Adipose tissue (tissue), 3 donors: ENCODE results near the gene DSCAM. TPM values are rescaled to one million over a fixed set of nuclear protein-coding genes. Genes with fewer than 3 reads are reported as not detected.

Experiments used
- H3K27ac ChIP-seq: one replicate; pipeline ENCODE4 v1.5.1; 2013; ENCODE audit warnings: low read depth, low read length
- WGBS, 3 donors: extraction: QIAGEN DNeasy Blood & Tissue Kit; methylation state at CpG; one replicate each; pipeline ENCODE4 v1.1.7; 2013; 5-methylcytosine and 5-hydroxymethylcytosine counted together
- polyA plus RNA-seq, 3 donors: library from polyadenylated mRNA; stranded (reverse); fragments of 200-250 nt; gene quantifications; one replicate each; pipeline ENCODE4 v1.2.3, GENCODE V29; 2013
- donor health status: healthy with polysubstance abuse.
- donor health status: Bipolar disorder and iron deficiency.
- donor health status: healthy.

Gene DSCAM
- polyA plus RNA-seq, 3 donors: 0.08 TPM; not detected in 2

DNA sequence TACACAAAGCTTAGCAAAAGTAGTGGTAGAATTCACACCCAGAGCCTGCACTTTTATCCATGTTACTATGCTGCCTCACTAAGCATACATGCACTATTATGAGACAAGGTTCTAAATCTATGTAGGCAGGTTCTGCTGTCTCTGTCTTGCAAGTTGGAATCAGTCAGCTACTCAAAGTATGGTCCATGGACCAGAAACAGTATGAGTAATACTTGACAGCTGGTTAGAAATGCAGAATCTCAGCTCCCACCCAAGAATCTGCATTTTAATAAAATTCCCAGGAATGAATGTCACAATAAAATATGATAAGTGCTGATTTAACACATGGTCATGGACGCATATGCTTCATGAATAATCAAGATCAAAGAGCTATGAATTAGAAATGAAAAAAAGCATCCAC is 50.5 kb downstream of the DSCAM start:
- H3K27ac ChIP-seq: no peak overlapping the region
- 29 to 66% (median 58%) methylated on average over 1 of the region's 1 CpG for WGBS, 3 donors

DNA sequence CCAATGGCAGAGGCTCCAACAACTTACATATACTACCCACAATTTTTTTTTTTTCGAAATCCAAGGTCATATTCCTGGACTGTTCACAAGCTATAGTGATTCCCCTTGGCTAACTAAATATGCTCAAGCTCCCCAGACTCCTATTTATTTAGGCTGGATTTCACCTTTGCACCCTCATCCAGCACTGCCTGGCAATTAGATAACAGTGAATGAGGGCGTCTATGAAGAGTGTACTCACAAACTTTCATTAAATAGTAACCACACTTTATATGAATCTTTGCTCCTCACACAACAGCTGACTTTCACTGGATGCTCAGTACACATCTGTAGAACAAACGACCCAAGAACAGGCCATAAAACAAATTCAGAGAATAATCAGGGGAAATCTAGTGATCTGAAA is 51.6 kb downstream of the DSCAM start:
- WGBS, 3 donors: 37 to 68% (median 61%) methylated on average over 3 of the region's 3 CpGs
- no peak overlapping the region for H3K27ac ChIP-seq

DNA sequence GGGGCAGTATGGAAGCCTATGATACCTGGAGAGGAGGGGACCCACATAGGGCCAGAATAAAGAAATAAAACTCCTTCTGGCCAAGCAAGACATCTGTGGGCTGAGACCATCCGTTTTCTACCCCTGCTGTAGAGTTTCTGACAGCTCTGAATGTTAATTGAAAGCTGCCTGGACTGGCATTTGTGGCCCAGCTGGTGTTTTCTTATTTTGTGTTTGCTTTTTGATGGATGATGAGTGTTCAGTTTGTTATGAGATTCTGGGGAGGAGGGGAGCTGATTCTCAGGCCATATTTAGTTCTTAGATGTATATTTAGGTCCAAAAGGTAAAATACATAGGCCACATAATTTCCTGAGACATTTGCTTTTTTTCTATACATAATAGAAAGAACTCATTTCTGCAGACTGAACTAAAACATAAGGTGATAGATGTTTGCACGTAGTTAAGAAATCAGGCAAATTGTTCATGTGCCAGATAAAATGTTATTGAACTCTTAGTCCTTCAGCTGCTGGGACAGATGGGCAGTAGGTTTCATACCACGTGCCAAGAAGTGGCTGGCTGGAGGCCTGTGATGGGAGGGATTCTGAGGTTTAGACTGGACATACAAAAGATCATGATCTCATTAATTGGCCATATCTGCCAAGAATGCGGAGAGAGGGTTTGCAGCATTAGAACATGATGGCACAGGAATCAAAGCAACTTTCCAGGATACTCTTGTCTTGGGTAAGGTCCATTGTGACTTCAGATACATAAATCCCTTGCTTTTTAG is 54.1 kb downstream of the DSCAM start:
- H3K27ac ChIP-seq: no peak overlapping the region

DNA sequence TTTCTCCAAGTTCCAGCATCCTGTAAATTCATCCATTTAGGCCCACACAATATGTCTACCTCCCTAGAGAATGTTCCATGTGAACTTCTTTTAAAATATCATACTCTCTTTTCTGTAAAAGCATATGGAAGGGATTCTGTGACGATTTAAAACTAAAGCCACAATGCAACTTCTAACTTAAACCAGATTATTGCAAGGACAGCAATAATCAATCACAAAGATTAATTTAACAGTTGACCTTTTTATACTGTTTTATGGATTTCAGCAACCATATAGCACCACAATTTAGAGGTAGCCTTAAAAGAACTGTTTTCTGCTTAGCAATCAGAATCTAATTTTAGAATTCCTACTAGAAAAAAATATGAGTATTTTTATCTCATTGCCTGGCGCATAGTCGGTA is 58.3 kb downstream of the DSCAM start:
- no peak overlapping the region for H3K27ac ChIP-seq
- WGBS, 3 donors: 69 to 79% (median 70%) methylated on average over 3 of the region's 3 CpGs

More for the DNA sequence above, 54.1 kb downstream of the DSCAM start:
- 48 to 52% (median 52%) methylated on average over 4 of the region's 4 CpGs for WGBS, 3 donors

GRCh38 chr21:40783404-40783803 is 63.6 kb downstream of the DSCAM start:
- WGBS, 3 donors: 78 to 85% (median 80%) methylated on average over 6 of the region's 6 CpGs
- H3K27ac ChIP-seq: no peak overlapping the region

- no peak overlapping the region for H3K27ac ChIP-seq
- WGBS, 3 donors: 50 to 78% (median 70%) methylated on average over 5 of the region's 5 CpGs
Observed at GRCh38 chr21:40770435-40771055, 76.4 kb downstream of the DSCAM start.

GRCh38 chr21:40769231-40769630 is 77.7 kb downstream of the DSCAM start:
- WGBS, 3 donors: 87 to 100% (median 94%) methylated on average over 1 of the region's 1 CpG
- no peak overlapping the region for H3K27ac ChIP-seq

DNA sequence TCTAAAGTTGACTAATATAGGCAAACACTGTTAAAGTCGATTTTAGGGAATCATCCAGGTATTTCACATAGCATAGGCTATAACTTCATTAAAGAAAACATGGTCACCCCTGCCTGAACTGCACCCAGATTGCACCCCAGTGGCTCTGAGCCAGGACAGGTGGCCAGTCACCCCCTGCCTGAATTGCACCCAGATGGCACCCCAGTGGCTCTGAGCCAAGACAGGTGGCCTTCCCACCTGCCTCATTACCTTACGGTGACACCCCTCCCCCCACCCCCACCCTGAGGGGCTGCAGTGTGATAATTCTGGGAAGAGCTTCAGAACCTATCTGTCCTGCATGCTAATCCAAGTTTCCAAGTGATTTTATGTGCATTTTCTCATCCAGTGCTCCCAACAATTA is 78.9 kb downstream of the DSCAM start:
- WGBS, 3 donors: 61 to 78% (median 61%) methylated on average over 2 of the region's 2 CpGs
- H3K27ac ChIP-seq: no peak overlapping the region

GRCh38 chr21:40766381-40766780 is 80.6 kb downstream of the DSCAM start:
- no peak overlapping the region for H3K27ac ChIP-seq
- WGBS, 3 donors: 75 to 95% (median 90%) methylated on average over 1 of the region's 1 CpG

- no peak overlapping the region for H3K27ac ChIP-seq
- WGBS, 3 donors: 32 to 52% (median 37%) methylated on average over 12 of the region's 12 CpGs
Observed at GRCh38 chr21:40765811-40766210, 81.1 kb downstream of the DSCAM start.

DNA sequence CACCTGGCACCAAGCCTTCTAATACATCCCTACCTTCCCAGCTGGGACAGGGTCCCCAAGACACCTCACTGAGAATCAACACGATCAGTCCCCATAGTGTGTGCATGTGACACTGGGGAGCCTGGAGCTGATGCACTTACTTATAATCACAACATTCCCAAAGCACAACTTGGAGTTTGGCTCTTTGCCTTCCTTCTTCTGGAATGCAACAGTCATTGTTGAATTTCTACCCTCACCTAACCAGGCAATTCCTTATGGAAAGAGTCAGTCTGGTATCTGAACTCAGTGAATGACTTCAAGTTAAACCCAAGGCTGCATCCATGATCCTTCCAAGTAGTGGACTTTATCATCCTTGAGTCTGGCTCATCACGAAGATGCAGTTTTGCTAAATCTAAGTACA is 86.1 kb downstream of the DSCAM start:
- 61 to 81% (median 63%) methylated on average over 2 of the region's 2 CpGs for WGBS, 3 donors
- H3K27ac ChIP-seq: no peak overlapping the region

- 66 to 73% (median 69%) methylated on average over 2 of the region's 2 CpGs for WGBS, 3 donors
- no peak overlapping the region for H3K27ac ChIP-seq
Observed at GRCh38 chr21:40759061-40759460, 87.9 kb downstream of the DSCAM start.

GRCh38 chr21:40757366-40757765 is 89.6 kb downstream of the DSCAM start:
- H3K27ac ChIP-seq: no peak overlapping the region
- WGBS, 3 donors: 66 to 75% (median 72%) methylated on average over 3 of the region's 3 CpGs

- 43 to 58% (median 51%) methylated on average over 5 of the region's 5 CpGs for WGBS, 3 donors
- no peak overlapping the region for H3K27ac ChIP-seq
Observed at GRCh38 chr21:40754466-40754865, 92.5 kb downstream of the DSCAM start.

DNA sequence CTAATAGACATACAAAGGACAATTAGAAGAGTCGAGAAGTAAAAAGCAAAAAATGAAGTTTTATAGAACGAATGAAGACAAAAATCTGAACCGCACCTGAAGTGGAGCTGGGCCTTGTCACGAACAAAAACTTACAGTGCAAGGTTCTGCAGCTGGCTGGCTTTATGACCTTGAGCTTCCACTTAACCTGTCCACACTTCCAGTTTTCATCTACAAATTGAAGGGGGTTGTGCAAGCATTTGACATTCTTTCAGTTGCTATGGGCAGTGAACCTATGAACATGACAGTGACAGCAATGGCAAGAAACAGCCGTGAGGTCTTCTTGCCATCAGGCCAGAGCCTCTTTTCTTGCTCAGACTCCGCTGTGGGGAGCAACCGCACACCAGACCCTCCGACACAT is 93.2 kb downstream of the DSCAM start:
- WGBS, 3 donors: 73 to 90% (median 88%) methylated on average over 8 of the region's 8 CpGs
- no peak overlapping the region for H3K27ac ChIP-seq

- H3K27ac ChIP-seq: no peak overlapping the region
- 16 to 22% (median 17%) methylated on average over 2 of the region's 2 CpGs for WGBS, 3 donors
Observed at GRCh38 chr21:40752125-40752524, 94.8 kb downstream of the DSCAM start.

GRCh38 chr21:40751221-40751620 is 95.7 kb downstream of the DSCAM start:
- WGBS, 3 donors: 76 to 88% (median 85%) methylated on average over 3 of the region's 3 CpGs
- no peak overlapping the region for H3K27ac ChIP-seq

DNA sequence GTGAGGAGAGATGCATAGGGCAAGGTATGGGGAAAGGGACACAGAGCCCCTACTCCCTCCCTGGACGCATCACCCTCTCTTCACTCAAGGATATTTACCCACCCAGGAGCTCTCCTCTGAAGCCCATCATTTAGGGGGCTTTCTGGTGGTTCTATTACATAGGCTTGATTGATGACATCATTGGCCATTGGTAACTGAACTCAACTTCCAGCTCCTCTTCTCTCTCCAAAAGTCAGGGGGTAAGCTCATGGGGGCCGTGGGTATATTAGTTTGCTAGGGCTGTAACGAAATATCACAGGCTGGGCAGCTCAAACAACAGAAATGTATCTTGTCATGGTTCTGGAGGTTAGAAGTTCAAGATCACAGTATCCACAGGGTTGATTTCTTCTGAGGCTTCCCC is 110.8 kb downstream of the DSCAM start:
- 39 to 74% (median 55%) methylated on average over 3 of the region's 3 CpGs for WGBS, 3 donors
- H3K27ac ChIP-seq: no peak overlapping the region

GRCh38 chr21:40733024-40733397 is 113.9 kb downstream of the DSCAM start:
- H3K27ac ChIP-seq: no peak overlapping the region
- WGBS, 3 donors: 67 to 83% (median 76%) methylated on average over 3 of the region's 3 CpGs
